CD4-positive, alpha-beta memory T cell (primary cell): ENCODE data around the gene TLR8. TPM values are rescaled to one million over a fixed set of nuclear protein-coding genes. Genes with fewer than 3 reads are reported as not detected.

ENCODE experiments used
- CTCF ChIA-PET: fragments of 350-600 bp; sonication (Branson Sonifier 250); formaldehyde crosslinking; loops from one replicate; lab custom pipeline; 2021; ENCODE audit warnings: inconsistent platforms; ENCODE audit not compliant: partially characterized antibody; lab: Charles Lee
- POLR2A ChIA-PET: fragments of 350-600 bp; sonication (Branson Sonifier 250); formaldehyde crosslinking; loops from one replicate; lab custom pipeline; 2021; ENCODE audit not compliant: partially characterized antibody; lab: Charles Lee
- DNase-seq, 5 donors: peaks; one replicate each; pipeline versions ENCODE4 v3.0.0 to v3.0.0-alpha.2; 2020 to 2022; ENCODE audit warnings: mixed read lengths in 1 of 5
- H3K27ac ChIP-seq: one replicate; pipeline ENCODE4 v1.7.0; 2013; ENCODE audit warnings: low read depth, low read length
- H3K27me3 ChIP-seq: 2 replicates; pipeline ENCODE4 v1.7.0; 2013; ENCODE audit warnings: mild to moderate bottlenecking, low read length, moderate library complexity; ENCODE audit not compliant: insufficient read depth
- H3K36me3 ChIP-seq: 2 replicates; pipeline ENCODE4 v1.7.0; 2013; ENCODE audit warnings: mild to moderate bottlenecking, low read length, moderate library complexity; ENCODE audit not compliant: insufficient read depth
- H3K4me1 ChIP-seq: 2 replicates; pipeline ENCODE4 v1.7.0; 2013; ENCODE audit warnings: mild to moderate bottlenecking, low read length, moderate library complexity; ENCODE audit not compliant: insufficient read depth
- H3K4me3 ChIP-seq, 2 donors: one replicate each; pipeline ENCODE4 v1.7.0; 2013; ENCODE audit warnings: low read length in 2 of 2, mild to moderate bottlenecking in 1 of 2
- H3K9me3 ChIP-seq, 2 donors: one replicate each; pipeline ENCODE4 v1.7.0; 2013; ENCODE audit warnings: low read length in 2 of 2, control low read depth in 1 of 2; ENCODE audit not compliant: control insufficient read depth in 1 of 2
- H3K27ac Mint-ChIP-seq, 7 donors: one replicate each; pipeline ENCODE4 v1.8.0; 2020 to 2021; ENCODE audit warnings: mixed read lengths in 7 of 7, mild to moderate bottlenecking in 6 of 7, inconsistent platforms in 3 of 7, moderate library complexity in 3 of 7
- H3K27me3 Mint-ChIP-seq, 2 donors: one replicate each; pipeline ENCODE4 v1.8.0; 2020 to 2021; ENCODE audit warnings: mixed read lengths in 2 of 2
- H3K36me3 Mint-ChIP-seq, 2 donors: one replicate each; pipeline ENCODE4 v1.8.0; 2020 to 2021; ENCODE audit warnings: mixed read lengths in 2 of 2, inconsistent platforms in 1 of 2, mild to moderate bottlenecking in 1 of 2
- H3K4me1 Mint-ChIP-seq, 4 donors: one replicate each; pipeline ENCODE4 v1.8.0; 2020 to 2021; ENCODE audit warnings: mixed read lengths in 4 of 4, mild to moderate bottlenecking in 1 of 4
- H3K4me3 Mint-ChIP-seq, 8 donors: one replicate each; pipeline ENCODE4 v1.8.0; 2020 to 2021; ENCODE audit warnings: mixed read lengths in 8 of 8, mild to moderate bottlenecking in 7 of 8, moderate library complexity in 6 of 8, inconsistent platforms in 3 of 8
- H3K9me3 Mint-ChIP-seq, 8 donors: one replicate each; pipeline ENCODE4 v1.8.0; 2020 to 2021; ENCODE audit warnings: mixed read lengths in 8 of 8, mild to moderate bottlenecking in 5 of 8, inconsistent platforms in 3 of 8, moderate library complexity in 1 of 8
- intact Hi-C: fragments of 100-400 bp; cut with micrococcal nuclease; formaldehyde crosslinking; loops from one replicate; pipeline ENCODE4 v1.15.1; 2023
- polyA plus RNA-seq, 2 donors: library from polyadenylated mRNA; unstranded; fragments of 300-500 nt; fragmentation: Illumina TruSeq; gene quantifications; one replicate each; pipeline ENCODE4 v1.2.3, GENCODE V29; 2021
- total RNA-seq, 2 experiments: library from RNA; stranded (reverse); gene quantifications; one replicate each; pipeline ENCODE4 v1.2.3, GENCODE V29; 2021

TLR8 gene
- total and polyA plus RNA-seq, 4 experiments from 2014 or later = 0.26 to 0.33 TPM; not detected in 2

DNA sequence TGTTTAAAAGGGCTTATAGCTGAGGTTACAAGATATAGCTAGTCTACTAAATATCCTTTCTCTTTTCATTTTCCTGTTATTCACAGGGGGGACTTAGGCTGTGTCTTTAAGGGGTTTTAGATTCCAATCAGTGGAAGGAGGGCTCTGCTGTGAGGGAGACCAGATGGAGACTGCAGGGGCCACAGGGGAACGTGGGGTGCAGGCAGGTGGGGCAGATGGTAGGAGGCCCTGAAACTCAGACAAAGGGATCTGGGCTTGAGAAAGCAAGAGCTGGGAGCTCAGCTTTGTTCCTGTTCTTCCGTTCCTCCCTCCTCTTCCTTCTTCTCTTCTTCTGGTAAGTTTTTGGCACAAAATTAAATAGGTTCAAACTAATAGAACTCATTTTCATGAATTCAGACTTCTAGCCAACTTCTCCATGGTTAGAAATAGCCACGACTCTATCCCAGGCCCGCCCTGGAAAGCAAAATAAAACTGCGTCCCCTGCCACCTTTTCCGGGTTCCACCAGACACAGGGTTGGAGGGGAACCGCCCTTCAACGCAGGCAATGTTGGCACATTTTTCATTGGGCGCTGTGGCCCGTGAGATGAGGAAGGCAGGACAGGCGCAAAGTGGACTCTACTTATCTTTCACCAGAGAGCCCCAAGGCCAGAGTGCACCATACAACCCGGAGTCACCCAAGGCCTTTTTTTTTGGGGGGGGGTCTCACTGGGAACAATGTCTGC is 65.0 kb downstream of the TLR8 start:
- Histone ChIP-seq H3K27me3 (no peaks in the 10 kb centered on the region), H3K27ac (peak overlapping the region; percentile 83), H3K9me3 (no peaks in the 10 kb centered on the region), H3K4me1 (peaks cover 43% of the 10 kb centered on the region), H3K36me3 (peaks cover 9% of the 10 kb centered on the region), H3K4me3 (peak overlapping the region; percentile 51 to 69)
- peak in 2 of 5 donors; percentile 22 to 42 for DNase-seq
- ChIA-PET CTCF (interaction anchor here (0.6 to 16.4 kb wide), 9 partner anchors 8 to 518 kb away, joined by 3 to 172 read pairs (median 10); no protein-coding TSS in a partner anchor), POLR2A (interaction anchor here (1.5 to 26.3 kb wide), 9 partner anchors 11 to 678 kb away, joined by 4 to 1769 read pairs (median 228); partner anchors contain the start of gene TMSB4X)
- no peaks in the 10 kb centered on the region for H3K27me3 Mint-ChIP-seq
- peaks cover 18 to 39% of the 10 kb centered on the region in 2 donors for H3K36me3 Mint-ChIP-seq
- intact Hi-C loops = loop anchor here (1.0 kb wide), 1 partner anchor 121 kb away; no protein-coding TSS in a partner anchor
- H3K4me1 Mint-ChIP-seq = peaks cover 21 to 60% (median 37%) of the 10 kb centered on the region in 4 donors
- H3K27ac Mint-ChIP-seq = peak overlapping the region; percentile 95 to 100 (median 98)
- H3K9me3 Mint-ChIP-seq = peaks cover 0 to 17% (median 2%) of the 10 kb centered on the region in 8 donors
- peak overlapping the region; percentile 80 to 99 (median 92) for H3K4me3 Mint-ChIP-seq

DNA sequence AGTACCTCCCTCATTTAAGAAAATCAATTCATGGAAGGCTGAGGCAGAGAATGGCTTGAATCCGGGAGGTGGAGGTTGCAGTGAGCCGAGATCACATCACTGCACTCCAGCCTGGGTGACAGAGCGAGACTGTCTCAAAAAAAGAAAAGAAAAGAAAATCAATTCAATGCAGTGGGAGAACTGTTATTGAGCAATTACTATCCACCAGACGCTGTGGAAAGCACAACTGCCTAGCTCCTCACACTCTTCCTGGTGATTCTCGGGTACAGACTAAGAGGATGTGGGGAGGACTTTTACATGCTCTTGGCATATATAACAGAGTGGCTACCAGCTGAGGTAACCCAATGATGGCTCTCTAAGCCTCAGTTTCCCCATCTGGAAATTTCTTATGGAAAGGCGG is 65.8 kb downstream of the TLR8 start:
- ChIA-PET CTCF (interaction anchor here (1.1 to 16.4 kb wide), 6 partner anchors 16 to 516 kb away, joined by 3 to 172 read pairs (median 84); no protein-coding TSS in a partner anchor), POLR2A (interaction anchor here (1.5 to 26.3 kb wide), 9 partner anchors 10 to 677 kb away, joined by 4 to 1769 read pairs (median 228); partner anchors contain the start of gene TMSB4X)
- peak overlapping the region; percentile 80 to 99 (median 92) for H3K4me3 Mint-ChIP-seq
- H3K36me3 Mint-ChIP-seq = peaks cover 26 to 46% of the 10 kb centered on the region in 2 donors
- intact Hi-C loops = no loop called here
- Histone ChIP-seq H3K27me3 (no peaks in the 10 kb centered on the region), H3K36me3 (peaks cover 9% of the 10 kb centered on the region), H3K4me3 (peak overlapping the region; percentile 51 to 69), H3K4me1 (peaks cover 37% of the 10 kb centered on the region), H3K9me3 (no peaks in the 10 kb centered on the region), H3K27ac (peak overlapping the region; percentile 83)
- DNase-seq = peak in 1 of 5 donors; percentile 40
- no peaks in the 10 kb centered on the region for H3K27me3 Mint-ChIP-seq
- H3K9me3 Mint-ChIP-seq = peaks cover 0 to 21% (median 2%) of the 10 kb centered on the region in 8 donors
- peaks cover 19 to 55% (median 36%) of the 10 kb centered on the region in 4 donors for H3K4me1 Mint-ChIP-seq
- H3K27ac Mint-ChIP-seq = peak overlapping the region; percentile 95 to 100 (median 98)

Other genes starting within 250 kb of the TLR8 start
- gene PRPS2, start 115.2 kb upstream of the TLR8 start, total RNA-seq = 10 to 100 TPM; 26.5 to 31.5 TPM
- gene PRPS2, start 115.2 kb upstream of the TLR8 start, polyA plus RNA-seq = 10 to 100 TPM; 26.6 to 49.4 TPM
- gene TLR7, start 39.5 kb upstream of the TLR8 start, total RNA-seq = under 1 TPM in 1 of 2 experiments, not detected in 1; 0.06 TPM
- gene TLR7, start 39.5 kb upstream of the TLR8 start, polyA plus RNA-seq = under 1 TPM in 1 of 2 donors, not detected in 1; 0.16 TPM
- 1,000 to 10,000 TPM; 4,851 to 5,116 TPM for gene TMSB4X, start 68.5 kb downstream of the TLR8 start, total RNA-seq
- over 10,000 TPM; 27,942 to 36,115 TPM for gene TMSB4X, start 68.5 kb downstream of the TLR8 start, polyA plus RNA-seq
- gene FAM9C, start 138.0 kb downstream of the TLR8 start, total RNA-seq = not detected
- under 1 TPM in 1 of 2 donors, not detected in 1; 0.34 TPM for gene FAM9C, start 138.0 kb downstream of the TLR8 start, polyA plus RNA-seq